HG03521 (cell line): ENCODE data around the gene NDUFA8.

ENCODE experiments used
- ATAC-seq: cut with Tn5 transposase; IDR thresholded peaks from one replicate; pipeline ENCODE4 v1.9.1; 2021; ENCODE audit warnings: mild to moderate bottlenecking, moderate library complexity; ENCODE audit not compliant: unreplicated experiment

NDUFA8 gene

DNA sequence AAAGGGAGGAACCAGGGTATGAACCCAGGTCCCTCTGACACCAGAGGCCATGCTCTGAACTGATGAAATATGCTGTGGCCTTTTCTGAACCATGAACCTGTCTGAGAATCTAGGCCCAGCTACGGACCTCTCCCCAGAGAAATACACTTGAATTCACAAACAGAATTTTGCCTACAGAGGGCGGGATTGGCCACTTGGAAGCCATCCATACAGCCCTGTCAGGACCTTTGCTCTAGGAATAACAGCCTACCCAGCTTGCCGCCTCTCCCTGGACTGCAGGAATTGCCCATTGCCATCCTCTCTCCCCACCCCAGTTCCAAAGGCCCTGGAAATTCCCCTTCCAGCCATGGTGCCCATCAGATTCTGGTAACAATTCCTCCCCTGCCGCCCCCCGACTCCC, 26.7 kb upstream of the NDUFA8 start:
- ATAC-seq, result no peak

GRCh38 chr9:122184551-122184950, 25.0 kb upstream of the NDUFA8 start:
- ATAC-seq, result no peak

DNA sequence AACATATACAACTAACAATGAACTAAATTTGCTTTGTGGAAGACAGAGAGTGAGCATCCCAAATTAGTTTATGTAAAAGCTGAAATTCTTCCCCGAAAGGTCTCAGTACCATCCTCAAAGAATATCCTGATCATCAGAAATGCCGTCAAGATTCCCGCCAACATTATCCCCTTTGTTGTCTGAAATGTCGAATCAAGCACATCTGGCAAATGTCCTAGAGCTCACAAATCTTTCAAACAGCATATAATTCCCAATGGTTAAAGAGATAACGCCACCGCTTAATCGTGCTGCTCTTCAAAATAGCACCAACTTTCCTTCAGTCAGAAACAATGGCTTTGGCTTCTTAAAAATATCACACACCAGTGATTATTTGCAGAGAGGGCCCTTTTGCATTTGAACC, 23.9 kb upstream of the NDUFA8 start:
- ATAC-seq, result no peak

DNA sequence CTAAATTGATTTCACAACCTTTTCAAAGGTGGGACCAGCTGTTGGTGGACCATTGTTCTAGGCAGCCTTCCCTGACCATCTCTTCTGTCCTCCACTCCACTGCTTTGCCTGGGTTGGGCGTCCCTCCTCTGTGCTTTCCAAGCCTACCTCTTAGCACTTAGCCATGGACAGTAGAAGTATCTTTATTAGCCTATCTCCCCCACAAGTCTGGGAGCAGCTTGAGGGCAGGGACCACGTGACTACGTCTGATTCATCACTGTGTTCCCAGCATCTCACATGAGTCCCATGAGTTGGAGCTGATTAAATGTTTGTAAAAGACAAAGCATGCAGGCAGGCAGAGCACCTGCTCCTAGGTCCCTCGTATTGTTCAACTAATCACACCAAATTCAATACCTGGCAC, 21.1 kb upstream of the NDUFA8 start:
- ATAC-seq, result no peak

GRCh38 chr9:122179690-122180074, 20.1 kb upstream of the NDUFA8 start:
- no peak for ATAC-seq

DNA sequence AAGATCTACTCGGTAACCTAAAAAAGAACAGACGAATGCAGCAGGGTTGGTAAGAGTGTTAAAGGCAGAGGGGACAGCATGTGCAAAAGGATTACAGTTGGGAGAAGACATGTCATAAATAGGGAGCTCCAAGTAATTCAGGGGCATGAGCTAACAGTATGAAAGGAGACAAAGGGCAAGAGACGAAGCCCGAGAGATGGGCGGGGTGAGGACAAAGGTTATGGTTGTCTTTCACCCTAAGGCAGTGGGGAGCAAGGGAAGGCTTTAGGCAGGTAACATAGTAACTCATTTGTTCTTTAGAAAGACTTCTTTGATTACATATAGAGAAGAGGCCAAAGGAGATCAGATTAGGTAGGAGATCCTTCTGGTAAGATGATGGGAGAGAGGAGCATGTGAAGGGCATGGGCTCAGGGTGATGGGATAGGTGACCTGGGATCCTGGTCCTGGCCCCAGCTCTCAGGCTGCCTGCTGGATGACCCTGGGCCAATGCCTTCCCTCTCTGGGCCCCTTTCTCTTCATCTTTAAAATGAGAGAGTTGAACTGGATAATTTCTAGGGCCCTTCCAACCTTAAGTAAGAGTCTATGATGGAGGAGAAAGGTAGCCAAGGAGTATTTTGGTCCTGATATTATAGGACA, 19.6 kb upstream of the NDUFA8 start:
- no peak for ATAC-seq

DNA sequence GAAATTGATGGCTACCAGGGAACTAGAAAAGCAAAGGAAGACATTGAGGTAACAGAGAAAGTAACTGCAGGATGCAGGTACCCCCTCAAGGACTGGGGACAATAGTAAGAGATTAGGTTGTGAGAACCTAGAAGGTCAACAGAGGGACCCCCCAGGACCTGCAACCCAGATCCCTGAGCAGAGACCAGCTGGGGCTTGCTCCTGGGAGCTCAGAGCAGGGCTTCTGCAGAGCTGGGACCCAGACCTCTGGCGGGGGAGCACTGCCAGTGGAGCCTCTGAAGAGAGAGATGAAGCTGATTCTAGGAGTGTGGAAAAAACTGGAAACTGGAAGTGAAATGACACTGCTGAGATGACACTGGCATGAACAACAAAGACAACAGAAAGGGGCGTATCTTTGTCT, 17.3 kb upstream of the NDUFA8 start:
- no peak for ATAC-seq

DNA sequence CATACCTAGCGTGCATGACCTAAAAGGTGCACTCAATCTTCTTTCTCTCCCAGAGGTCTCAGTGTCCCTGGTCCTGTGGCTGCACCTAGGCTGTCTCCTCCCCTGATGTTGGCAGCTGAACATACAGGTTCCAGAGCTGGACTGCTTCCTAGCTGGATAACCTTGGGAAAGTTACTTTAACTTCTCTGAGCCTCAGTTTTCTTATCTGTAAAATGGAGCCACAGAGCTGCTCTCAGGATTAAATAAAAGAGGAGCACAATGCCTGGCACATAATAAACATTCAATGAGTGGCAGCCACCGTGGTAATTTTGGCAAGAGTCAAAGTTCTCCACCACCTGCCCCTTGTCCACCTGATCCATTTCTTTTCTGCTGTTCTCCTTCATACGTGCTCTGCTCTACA, 14.1 kb upstream of the NDUFA8 start:
- ATAC-seq, result no peak

- ATAC-seq, result no peak
Measured at GRCh38 chr9:122172131-122172530, 12.6 kb upstream of the NDUFA8 start.

DNA sequence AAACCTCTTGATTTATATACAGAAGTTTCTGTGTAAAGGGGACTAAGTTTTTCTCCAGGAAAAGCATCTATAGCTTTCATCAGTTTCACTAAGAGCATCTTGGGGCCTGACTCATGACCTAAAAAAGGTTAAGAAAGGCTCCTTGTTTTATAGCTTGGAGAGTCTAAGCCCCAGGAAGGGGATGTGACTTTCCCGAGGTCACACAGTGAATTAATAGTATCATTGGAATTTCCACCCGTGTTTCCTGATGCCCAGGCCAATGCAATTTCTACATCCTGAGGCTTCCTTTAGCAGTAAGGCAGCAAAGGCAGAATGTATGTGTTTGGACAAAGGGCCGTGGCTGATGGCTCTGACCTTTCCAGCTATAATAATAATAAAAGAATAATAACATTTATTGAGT, 8.8 kb upstream of the NDUFA8 start:
- no peak for ATAC-seq

GRCh38 chr9:122164286-122164685, 4.7 kb upstream of the NDUFA8 start:
- ATAC-seq, result no peak

DNA sequence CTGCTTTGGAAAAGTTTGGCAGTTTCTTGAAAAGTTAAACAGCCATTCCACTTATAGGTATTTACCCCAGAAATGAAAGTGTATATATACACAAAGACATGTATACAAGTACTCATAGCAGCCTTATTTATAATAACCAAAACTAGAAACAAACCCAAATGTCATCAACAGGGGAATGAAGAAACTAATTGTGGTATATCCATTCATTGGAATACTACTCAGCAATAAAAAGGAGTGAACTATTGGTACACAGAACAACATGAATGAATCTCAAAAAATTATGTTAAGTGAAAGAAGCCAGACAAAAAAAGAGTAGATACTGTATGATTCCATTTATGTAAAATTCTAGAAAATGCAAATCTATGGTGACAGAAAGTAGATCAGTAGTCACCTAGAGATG, 2.8 kb upstream of the NDUFA8 start:
- no peak for ATAC-seq

DNA sequence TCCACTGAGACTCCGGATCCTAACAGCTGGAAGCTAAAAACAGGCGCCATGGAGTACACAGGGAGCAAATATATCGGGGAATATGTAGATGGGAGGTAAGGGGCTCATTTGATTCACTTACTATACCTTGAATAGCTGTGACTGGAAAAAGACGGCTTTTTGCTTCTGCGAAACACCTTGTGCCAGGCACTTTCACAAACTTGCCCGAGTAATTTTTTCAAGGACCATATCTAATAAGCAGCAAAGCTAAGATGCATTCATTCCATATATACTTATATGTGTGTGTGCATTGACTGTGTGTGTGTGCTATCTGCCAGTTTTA, 307 bp upstream of the NDUFA8 start:
- ATAC-seq, result no peak

- no peak for ATAC-seq
Measured at GRCh38 chr9:122158202-122158601, 1.4 kb downstream of the NDUFA8 start.

GRCh38 chr9:122155796-122156195, 3.8 kb downstream of the NDUFA8 start:
- no peak for ATAC-seq

GRCh38 chr9:122151267-122151828, 8.2 kb downstream of the NDUFA8 start:
- ATAC-seq, result no peak

- ATAC-seq, result no peak
Measured at GRCh38 chr9:122145592-122145863, 14.1 kb downstream of the NDUFA8 start.

DNA sequence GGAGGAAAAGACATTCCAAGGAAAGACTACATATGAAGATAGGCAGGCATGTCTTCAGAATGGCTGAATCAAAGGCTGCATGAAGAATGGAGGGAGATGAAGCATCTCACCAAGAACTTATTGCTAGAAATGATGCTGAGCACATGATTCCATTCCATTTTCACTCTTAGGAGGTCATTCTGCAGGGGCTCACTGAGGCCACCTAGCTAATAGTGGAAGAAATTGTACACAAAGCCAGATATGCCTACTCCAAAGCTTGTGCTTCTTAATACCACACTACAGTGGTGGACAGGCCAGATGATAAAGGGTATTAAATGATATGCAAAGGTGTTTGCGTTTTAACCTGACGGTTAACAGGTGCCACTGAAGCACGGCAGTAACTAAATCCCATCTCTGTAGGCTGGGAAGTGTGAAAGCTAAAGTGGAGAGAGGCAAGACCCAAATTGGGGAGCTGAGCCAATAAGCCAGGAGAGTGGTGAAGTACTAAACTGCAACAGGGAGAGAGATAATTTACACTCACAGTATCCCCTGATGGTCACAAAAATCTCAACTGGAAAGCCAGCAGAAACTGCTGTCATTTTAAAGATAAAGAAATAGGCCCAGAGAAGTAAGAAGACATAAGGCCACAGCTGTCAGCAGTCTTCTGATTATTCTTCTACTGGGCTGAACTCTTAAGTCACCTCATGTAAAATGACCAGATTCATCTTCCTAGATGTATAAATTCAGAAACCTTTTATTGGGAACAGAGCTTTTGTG, 14.6 kb downstream of the NDUFA8 start:
- no peak for ATAC-seq

GRCh38 chr9:122143876-122144405, 15.6 kb downstream of the NDUFA8 start:
- ATAC-seq, result no peak

DNA sequence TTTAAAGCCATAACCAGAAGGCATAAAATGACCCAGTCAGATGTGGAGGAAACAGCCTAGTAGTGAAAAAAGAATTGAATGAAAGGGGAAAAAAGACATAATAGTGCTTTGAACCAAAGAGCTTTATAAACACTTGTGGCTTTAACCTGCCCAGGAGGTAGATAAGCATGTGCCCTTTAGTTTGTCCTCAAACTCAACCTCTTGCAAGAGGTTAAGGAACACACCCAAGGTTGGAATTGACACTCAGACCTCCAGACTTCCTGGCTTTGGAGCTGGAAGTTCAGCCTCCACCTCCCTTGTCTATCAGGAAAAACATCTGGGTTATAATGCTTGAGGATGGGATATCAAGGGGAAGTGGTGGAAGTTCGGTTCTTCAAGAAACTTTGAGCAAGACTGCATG, 16.3 kb downstream of the NDUFA8 start:
- ATAC-seq, result no peak

GRCh38 chr9:122141671-122142070, 17.9 kb downstream of the NDUFA8 start:
- ATAC-seq, result no peak

GRCh38 chr9:122140368-122141193, 19.0 kb downstream of the NDUFA8 start:
- ATAC-seq, result no peak
